SK-N-SH treated with all-trans-retinoic acid at 6 μM for 48 hours (cell line): Measurements from ENCODE around the gene DPP6.

Experiments
- ATAC-seq: fragments of 200-7000 bp; cut with Tn5 transposase; 3 replicates; pipeline ENCODE4 v1.9.1; 2020; ENCODE audit warnings: mild to moderate bottlenecking, moderate library complexity
- ARNTL ChIP-seq: fragments of 450-650 bp; formaldehyde crosslinking; IDR thresholded peaks from 2 replicates; pipeline ENCODE4 v1.5.0; 2020; ENCODE audit warnings: low read depth, mild to moderate bottlenecking, moderate library complexity, borderline replicate concordance
- BACH2 ChIP-seq: fragments of 250-450 bp; sonication (Bioruptor Pico); IDR thresholded peaks from 2 replicates; pipeline ENCODE4 v1.9.0; 2021; ENCODE audit warnings: mild to moderate bottlenecking, borderline replicate concordance
- CSDC2 ChIP-seq: fragments of 250-450 bp; sonication (Bioruptor Pico); IDR thresholded peaks from 2 replicates; pipeline ENCODE4 v1.5.0; 2020; ENCODE audit warnings: mild to moderate bottlenecking, moderate library complexity
- ESRRG ChIP-seq: fragments of 250-450 bp; sonication (Bioruptor Pico); IDR thresholded peaks from 2 replicates; pipeline ENCODE4 v1.6.1; 2021; ENCODE audit warnings: mild to moderate bottlenecking
- GLIS3 ChIP-seq: fragments of 250-450 bp; sonication (Bioruptor Pico); IDR thresholded peaks from 2 replicates; pipeline ENCODE4 v1.5.0; 2020; ENCODE audit warnings: mild to moderate bottlenecking, moderate library complexity
- OSR1 ChIP-seq: fragments of 250-450 bp; sonication (Bioruptor Pico); IDR thresholded peaks from 2 replicates; pipeline ENCODE4 v1.8.0; 2022; ENCODE audit warnings: moderate library complexity, mild to moderate bottlenecking, inconsistent platforms
- PPARA ChIP-seq: fragments of 250-450 bp; sonication (Bioruptor Pico); IDR thresholded peaks from 2 replicates; pipeline ENCODE4 v1.5.0; 2020; ENCODE audit warnings: mild to moderate bottlenecking, borderline replicate concordance
- RARB ChIP-seq: fragments of 250-450 bp; sonication (Bioruptor Pico); IDR thresholded peaks from 2 replicates; pipeline ENCODE4 v1.8.0; 2021; ENCODE audit warnings: mild to moderate bottlenecking, moderate library complexity
- SNAI2 ChIP-seq: fragments of 250-450 bp; sonication (Bioruptor Pico); IDR thresholded peaks from 2 replicates; pipeline ENCODE4 v1.5.0; 2020; ENCODE audit warnings: mild to moderate bottlenecking, moderate library complexity
- TOX ChIP-seq: fragments of 250-450 bp; sonication (Bioruptor Pico); IDR thresholded peaks from 2 replicates; pipeline ENCODE4 v1.8.0; 2021; ENCODE audit warnings: mild to moderate bottlenecking, moderate library complexity, borderline replicate concordance
- ZC3H10 ChIP-seq: fragments of 250-450 bp; sonication (Bioruptor Pico); IDR thresholded peaks from 2 replicates; pipeline ENCODE4 v1.5.1; 2021; ENCODE audit warnings: mild to moderate bottlenecking, moderate library complexity
- ZFP3 ChIP-seq: fragments of 250-450 bp; sonication (Bioruptor Pico); IDR thresholded peaks from 2 replicates; pipeline ENCODE4 v1.5.0; 2020; ENCODE audit warnings: mild to moderate bottlenecking, moderate library complexity
- ZFP30 ChIP-seq: fragments of 450-650 bp; formaldehyde crosslinking; IDR thresholded peaks from 2 replicates; pipeline ENCODE4 v1.5.0; 2022; ENCODE audit warnings: mild to moderate bottlenecking, moderate library complexity
- ZNF70 ChIP-seq: fragments of 450-650 bp; formaldehyde crosslinking; IDR thresholded peaks from 2 replicates; pipeline ENCODE4 v1.5.0; 2020; ENCODE audit warnings: mild to moderate bottlenecking, moderate library complexity
- ZNF8 ChIP-seq: fragments of 450-650 bp; formaldehyde crosslinking; IDR thresholded peaks from 2 replicates; pipeline ENCODE4 v1.5.0; 2020; ENCODE audit warnings: mild to moderate bottlenecking, moderate library complexity
- TF ChIP-seq, protein P1 (sequence below): fragments of 250-450 bp; sonication (Bioruptor Pico); IDR thresholded peaks from 2 replicates; pipeline ENCODE4 v1.5.0; 2020; ENCODE audit warnings: mild to moderate bottlenecking, moderate library complexity
- TF ChIP-seq, protein P2 (sequence below): fragments of 250-450 bp; sonication (Bioruptor Pico); IDR thresholded peaks from 2 replicates; pipeline ENCODE4 v1.5.1; 2020; ENCODE audit warnings: low read depth, mild to moderate bottlenecking, moderate library complexity
- TF ChIP-seq, protein P3 (sequence below): fragments of 250-450 bp; sonication (Bioruptor Pico); IDR thresholded peaks from 2 replicates; pipeline ENCODE4 v1.8.0; 2021; ENCODE audit warnings: low read depth, mild to moderate bottlenecking, moderate library complexity, borderline replicate concordance

The DPP6 gene

DNA sequence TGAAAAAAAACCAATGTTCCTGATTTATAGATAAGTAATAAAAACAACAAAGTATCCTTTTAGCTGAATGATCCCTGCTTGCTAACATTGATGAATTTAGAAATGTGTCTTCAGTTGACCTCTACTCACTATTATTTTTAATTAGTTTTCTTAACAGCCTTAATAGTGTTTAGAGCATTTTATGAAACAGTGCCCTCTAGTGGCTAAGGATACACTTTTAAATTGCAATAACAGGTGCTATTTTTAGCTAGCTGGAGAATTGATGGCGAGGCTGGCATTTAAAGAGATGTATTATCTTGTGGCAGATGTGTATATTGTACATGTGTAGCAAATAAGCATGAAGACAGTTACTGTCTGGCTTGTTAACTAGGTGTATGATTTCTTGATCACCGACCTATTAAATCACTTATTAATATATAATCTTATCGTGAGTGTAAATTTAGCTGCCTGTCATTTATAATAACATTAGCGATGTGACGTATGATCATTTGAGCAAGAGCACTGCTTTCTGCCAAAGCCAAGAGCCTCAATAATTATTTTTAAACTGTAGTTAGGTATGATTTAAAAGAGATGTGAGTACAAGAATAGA is 451.9 kb downstream of the DPP6 start:
- no peak for ATAC-seq
- TF ChIP-seq OSR1 (no peak), GLIS3 (no peak), ZNF70 (CRISPR knock-in tag) (no peak), ESRRG (CRISPR knock-in tag) (no peak)
- TF ChIP-seq, protein P1, sequence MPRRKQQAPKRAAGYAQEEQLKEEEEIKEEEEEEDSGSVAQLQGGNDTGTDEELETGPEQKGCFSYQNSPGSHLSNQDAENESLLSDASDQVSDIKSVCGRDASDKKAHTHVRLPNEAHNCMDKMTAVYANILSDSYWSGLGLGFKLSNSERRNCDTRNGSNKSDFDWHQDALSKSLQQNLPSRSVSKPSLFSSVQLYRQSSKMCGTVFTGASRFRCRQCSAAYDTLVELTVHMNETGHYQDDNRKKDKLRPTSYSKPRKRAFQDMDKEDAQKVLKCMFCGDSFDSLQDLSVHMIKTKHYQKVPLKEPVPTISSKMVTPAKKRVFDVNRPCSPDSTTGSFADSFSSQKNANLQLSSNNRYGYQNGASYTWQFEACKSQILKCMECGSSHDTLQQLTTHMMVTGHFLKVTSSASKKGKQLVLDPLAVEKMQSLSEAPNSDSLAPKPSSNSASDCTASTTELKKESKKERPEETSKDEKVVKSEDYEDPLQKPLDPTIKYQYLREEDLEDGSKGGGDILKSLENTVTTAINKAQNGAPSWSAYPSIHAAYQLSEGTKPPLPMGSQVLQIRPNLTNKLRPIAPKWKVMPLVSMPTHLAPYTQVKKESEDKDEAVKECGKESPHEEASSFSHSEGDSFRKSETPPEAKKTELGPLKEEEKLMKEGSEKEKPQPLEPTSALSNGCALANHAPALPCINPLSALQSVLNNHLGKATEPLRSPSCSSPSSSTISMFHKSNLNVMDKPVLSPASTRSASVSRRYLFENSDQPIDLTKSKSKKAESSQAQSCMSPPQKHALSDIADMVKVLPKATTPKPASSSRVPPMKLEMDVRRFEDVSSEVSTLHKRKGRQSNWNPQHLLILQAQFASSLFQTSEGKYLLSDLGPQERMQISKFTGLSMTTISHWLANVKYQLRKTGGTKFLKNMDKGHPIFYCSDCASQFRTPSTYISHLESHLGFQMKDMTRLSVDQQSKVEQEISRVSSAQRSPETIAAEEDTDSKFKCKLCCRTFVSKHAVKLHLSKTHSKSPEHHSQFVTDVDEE (CRISPR knock-in tag): no peak

DNA sequence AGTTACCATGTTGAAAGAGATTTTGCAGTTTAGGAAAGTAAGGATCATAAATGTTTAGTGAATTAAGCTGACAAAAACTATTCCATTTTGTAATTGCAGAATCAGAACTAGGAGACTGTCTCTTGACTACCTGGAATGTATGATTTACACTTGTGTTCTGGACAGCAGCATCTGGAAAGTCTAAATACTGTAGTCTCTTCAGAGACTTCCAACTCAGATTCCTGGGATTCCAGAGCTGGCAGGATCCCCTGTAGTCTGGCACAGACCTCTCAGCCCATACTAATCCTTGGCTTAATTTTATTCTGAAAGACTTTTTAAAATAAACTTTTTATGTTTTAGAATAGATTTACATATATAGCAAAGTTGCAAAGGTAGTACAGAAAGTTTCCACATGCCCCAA is 452.7 kb downstream of the DPP6 start:
- no peak for ATAC-seq
- TF ChIP-seq, protein P2, sequence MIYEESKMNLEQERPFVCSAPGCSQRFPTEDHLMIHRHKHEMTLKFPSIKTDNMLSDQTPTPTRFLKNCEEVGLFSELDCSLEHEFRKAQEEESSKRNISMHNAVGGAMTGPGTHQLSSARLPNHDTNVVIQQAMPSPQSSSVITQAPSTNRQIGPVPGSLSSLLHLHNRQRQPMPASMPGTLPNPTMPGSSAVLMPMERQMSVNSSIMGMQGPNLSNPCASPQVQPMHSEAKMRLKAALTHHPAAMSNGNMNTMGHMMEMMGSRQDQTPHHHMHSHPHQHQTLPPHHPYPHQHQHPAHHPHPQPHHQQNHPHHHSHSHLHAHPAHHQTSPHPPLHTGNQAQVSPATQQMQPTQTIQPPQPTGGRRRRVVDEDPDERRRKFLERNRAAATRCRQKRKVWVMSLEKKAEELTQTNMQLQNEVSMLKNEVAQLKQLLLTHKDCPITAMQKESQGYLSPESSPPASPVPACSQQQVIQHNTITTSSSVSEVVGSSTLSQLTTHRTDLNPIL: no peak
- TF ChIP-seq RARB (CRISPR knock-in tag) (no peak), SNAI2 (CRISPR knock-in tag) (no peak)
- TF ChIP-seq, all 23 proteins: peak for 0

DNA sequence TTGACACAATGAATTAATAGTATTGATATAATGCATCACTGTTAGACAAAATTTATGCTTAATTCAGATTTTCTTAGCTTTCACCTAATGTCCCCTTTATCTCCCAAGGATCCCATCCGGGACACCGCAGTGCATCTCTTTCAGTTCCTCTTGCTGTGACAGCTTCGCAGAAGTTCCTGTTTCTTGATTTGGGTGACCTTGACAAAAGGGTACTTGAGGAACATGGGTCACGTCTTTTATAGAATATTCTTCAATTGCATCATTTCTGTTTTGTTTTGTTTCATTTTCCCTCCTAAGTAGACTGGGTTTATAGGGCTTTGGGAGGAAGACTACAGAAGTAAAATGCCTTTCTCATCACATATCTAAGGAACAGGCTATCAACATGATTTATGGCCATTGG is 453.2 kb downstream of the DPP6 start:
- TF ChIP-seq, protein P1 (CRISPR knock-in tag): no peak
- TF ChIP-seq ARNTL (CRISPR knock-in tag) (no peak), BACH2 (CRISPR knock-in tag) (no peak), ZFP3 (CRISPR knock-in tag) (no peak), ZNF8 (CRISPR knock-in tag) (no peak), ESRRG (CRISPR knock-in tag) (no peak)
- no peak for ATAC-seq

DNA sequence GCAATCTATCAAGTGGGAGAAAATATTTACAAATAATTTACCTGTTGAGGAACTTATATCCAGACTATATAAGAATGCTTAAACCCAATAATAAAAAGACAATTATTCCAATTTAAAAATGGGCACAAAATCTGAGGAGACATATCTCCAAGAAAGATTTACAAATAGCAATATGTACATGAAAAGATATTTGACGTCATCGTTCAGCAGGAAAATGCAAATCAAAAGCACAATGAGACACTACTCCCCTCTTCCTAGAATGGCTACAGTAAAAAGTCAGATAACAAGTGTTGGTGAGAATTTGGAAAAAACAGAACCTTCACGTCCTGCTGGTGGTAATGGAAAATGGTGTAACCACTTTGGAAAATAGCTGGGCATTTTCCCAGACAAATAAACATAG is 457.0 kb downstream of the DPP6 start:
- no peak for ATAC-seq
- no peak for TF ChIP-seq ZFP3 (CRISPR knock-in tag)
- no peak for TF ChIP-seq CSDC2 (CRISPR knock-in tag)
- TF ChIP-seq, protein P3, sequence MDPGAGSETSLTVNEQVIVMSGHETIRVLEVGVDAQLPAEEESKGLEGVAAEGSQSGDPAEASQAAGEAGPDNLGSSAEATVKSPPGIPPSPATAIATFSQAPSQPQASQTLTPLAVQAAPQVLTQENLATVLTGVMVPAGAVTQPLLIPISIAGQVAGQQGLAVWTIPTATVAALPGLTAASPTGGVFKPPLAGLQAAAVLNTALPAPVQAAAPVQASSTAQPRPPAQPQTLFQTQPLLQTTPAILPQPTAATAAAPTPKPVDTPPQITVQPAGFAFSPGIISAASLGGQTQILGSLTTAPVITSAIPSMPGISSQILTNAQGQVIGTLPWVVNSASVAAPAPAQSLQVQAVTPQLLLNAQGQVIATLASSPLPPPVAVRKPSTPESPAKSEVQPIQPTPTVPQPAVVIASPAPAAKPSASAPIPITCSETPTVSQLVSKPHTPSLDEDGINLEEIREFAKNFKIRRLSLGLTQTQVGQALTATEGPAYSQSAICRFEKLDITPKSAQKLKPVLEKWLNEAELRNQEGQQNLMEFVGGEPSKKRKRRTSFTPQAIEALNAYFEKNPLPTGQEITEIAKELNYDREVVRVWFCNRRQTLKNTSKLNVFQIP (CRISPR knock-in tag): no peak
- TF ChIP-seq ZC3H10: no peak
- TF ChIP-seq RARB (CRISPR knock-in tag): no peak
- TF ChIP-seq SNAI2 (CRISPR knock-in tag): no peak
- TF ChIP-seq, protein P1 (CRISPR knock-in tag): no peak
- TF ChIP-seq PPARA: no peak
- no peak for TF ChIP-seq TOX (CRISPR knock-in tag)
- no peak for TF ChIP-seq ESRRG (CRISPR knock-in tag)
- TF ChIP-seq ZNF8 (CRISPR knock-in tag): no peak
- no peak for TF ChIP-seq ZFP30 (CRISPR knock-in tag)
- TF ChIP-seq, all 23 proteins: peak for 0
